ENCODE data around the gene SLC22A12. TPM values are rescaled to one million over a fixed set of nuclear protein-coding genes. Genes with fewer than 3 reads are reported as not detected.

SLC22A12 gene
- total RNA-seq, 1 donor from 2014 or later: not detected

DNA sequence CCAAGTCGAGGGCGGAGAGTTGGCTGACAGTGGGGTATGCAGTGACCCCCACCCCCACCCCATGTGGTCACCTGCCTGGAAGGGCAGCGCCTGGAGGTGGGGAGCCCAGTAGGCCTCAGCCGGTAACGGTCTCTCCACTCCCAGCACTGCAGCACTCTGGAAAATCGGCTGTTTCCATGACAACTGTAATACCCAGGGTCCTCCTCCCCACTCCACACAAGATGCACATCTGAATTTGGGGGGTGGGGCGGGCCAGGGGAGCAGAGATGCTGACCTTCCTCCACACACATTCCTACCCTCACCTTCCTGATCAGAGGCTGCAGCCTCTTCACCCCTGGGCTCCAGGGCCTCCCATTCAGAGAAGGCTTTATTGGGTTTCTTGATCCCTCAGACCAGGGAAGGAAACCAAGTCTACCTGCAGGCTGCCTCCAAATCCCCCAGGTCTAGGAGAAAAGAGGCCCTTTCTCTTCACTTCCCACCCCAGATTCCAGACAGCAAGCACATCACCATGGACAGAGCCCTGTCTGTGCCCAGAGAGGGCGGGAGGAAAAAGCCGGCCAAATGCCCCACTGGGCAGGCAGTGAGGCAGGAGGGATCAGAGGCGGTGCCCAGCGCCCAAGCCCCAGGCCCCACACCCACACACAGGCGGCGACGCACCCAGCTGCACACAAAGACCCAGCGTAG lies 46.5 kb downstream of the SLC22A12 start:
- ATAC-seq (no peak), DNase-seq (ENCODE audit: missing footprints) (no peak)
- intact Hi-C loops (cut with DNase I): no loop called here

DNA sequence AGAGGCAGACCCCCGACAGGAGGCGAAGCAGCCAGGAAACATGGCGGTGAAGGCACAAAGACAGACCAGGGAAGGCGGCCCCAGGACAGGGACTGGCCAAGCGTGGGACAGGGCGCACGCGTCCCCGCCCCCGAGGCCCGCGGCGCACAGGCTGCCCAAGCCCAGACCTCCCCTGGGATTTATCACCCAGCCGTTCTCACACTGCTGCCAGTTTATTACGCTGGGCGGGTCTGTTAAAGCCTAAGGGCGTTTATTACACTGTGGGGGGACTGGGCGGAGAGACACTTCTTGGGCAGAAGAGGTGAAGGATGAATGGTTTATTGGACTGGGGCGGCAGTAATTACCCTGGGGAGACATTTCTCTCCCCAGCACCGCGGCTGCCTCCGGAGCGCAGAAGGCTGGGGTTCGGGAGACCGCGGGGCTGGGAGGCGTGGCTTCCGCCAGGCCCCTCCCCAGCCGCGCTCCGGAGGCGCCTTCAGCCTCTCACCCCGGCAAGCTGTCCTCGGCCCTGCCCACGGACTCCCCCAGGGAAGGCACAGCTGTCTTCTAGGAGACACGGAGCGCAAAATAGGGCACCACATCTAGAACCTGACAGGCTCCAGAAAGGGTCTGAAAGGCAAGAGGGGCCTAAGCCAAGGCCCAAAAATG lies 47.1 kb downstream of the SLC22A12 start:
- ATAC-seq: no peak
- peak; percentile 58 for DNase-seq (ENCODE audit: missing footprints)
- intact Hi-C loops (cut with DNase I): no loop called here

GRCh38 chr11:64638829-64639228 lies 47.8 kb downstream of the SLC22A12 start:
- peak; percentile 41 for DNase-seq (ENCODE audit: missing footprints)
- ATAC-seq: no peak
- intact Hi-C loops (cut with DNase I): no loop called here

DNA sequence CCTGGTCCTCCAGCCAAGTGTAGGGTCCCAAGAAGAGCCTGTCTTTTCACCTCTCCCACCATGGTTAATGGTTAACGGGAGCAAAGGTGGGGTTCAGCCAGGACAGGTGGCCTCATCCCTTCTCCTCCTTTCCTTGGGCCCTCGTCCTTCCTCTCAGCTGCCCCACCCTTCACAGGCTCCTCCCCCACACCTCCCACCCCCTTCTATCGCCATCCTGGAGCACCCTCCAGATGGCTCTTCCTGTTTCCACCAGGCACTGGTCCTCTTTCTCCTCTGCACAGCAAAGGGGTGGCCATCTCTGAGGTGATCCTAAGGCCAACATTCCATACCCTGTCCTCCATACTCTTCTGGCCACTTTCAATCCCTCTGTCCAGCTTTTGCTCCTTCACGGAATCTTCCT lies 48.9 kb downstream of the SLC22A12 start:
- intact Hi-C loops (cut with DNase I): no loop called here
- DNase-seq (ENCODE audit: missing footprints): peak; percentile 26
- ATAC-seq: no peak

GRCh38 chr11:64641596-64642417 lies 50.8 kb downstream of the SLC22A12 start:
- DNase-seq (ENCODE audit: missing footprints): no peak
- intact Hi-C loops (cut with DNase I): no loop called here
- no peak for ATAC-seq

- DNase-seq (ENCODE audit: missing footprints) (peak; percentile 42), ATAC-seq (no peak)
- intact Hi-C loops (cut with DNase I): no loop called here
These were observed 51.4 kb downstream of the SLC22A12 start for GRCh38 chr11:64642418-64642735.

- ATAC-seq (no peak), DNase-seq (ENCODE audit: missing footprints) (peak; percentile 32)
- intact Hi-C loops (cut with DNase I): no loop called here
These were observed 51.8 kb downstream of the SLC22A12 start for GRCh38 chr11:64642871-64643255.

GRCh38 chr11:64643256-64643881 lies 52.3 kb downstream of the SLC22A12 start:
- DNase-seq (ENCODE audit: missing footprints) (no peak), ATAC-seq (peak; percentile 34)
- intact Hi-C loops (cut with DNase I): no loop called here

DNA sequence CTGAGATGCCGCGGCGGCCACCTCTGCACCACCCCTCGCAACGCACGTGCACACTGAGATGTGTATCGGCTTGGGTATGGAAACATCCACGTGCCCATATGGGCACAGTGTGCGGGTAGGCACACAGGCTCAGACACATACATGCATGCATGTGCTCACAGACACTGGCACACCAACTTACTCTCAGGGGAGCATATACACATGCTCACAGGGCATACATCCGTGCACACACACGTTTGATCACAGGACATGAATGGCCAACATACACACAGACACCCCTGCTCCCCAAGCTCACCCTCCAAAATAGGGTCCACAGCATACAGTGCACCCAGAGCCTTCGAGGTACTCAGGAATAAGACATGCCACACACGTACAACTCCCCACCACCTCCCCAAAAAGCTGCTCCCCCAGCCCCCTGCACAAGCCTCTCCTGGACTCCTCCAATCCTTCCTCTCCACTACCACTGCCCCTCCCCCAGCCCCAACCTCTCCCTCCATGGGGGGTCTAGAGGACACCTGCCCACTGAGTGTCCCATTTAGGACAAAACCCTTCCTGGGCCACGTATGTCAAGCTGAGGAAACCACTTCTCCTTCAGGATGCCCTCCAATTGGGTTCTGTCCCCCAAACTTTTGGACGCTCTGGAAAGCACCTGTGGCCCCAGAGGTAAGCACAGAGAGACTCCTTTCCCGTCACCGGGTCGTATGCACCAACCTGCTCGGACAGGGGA lies 53.1 kb downstream of the SLC22A12 start:
- no peak for ATAC-seq

DNA sequence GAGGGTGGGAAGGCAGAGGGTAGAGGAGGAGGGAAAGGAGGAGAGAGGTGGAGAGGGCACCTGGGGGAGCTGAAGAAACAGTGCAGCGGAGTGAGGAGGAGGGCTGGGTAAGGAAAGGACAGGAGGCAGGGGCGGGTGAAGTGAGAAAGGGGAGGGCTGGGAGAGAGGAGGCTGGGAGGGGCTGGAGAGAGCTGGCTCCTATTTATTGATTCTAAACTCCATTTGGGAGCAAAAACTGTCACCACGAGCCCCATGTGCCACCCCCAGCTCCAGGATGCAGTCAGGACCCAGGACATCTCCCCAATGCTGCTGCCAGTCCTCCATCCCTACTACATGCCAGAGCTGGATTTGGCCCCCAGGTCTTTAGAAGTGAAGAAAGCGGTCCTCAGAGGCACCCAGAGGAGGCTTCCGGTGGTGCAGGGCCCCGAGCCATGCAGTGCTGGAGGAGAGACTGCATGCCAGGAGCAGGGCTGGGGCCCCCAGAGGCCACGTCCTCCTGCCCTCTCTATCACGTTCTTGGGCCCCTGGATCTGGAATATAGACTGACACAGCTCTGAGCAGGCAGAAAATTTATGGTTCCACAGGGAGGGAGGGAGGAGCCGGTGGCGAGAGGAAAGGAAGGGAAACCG lies 53.7 kb downstream of the SLC22A12 start:
- ATAC-seq (no peak), DNase-seq (ENCODE audit: missing footprints) (peak; percentile 9)
- intact Hi-C loops (cut with DNase I): no loop called here

More for the DNA sequence above, 53.1 kb downstream of the SLC22A12 start:
- intact Hi-C loops (cut with DNase I): no loop called here
- DNase-seq (ENCODE audit: missing footprints): peak; percentile 15

GRCh38 chr11:64647019-64647779 lies 56.2 kb downstream of the SLC22A12 start:
- intact Hi-C loops (cut with DNase I): no loop called here
- no peak for DNase-seq (ENCODE audit: missing footprints)
- ATAC-seq: no peak

GRCh38 chr11:64648551-64648950 lies 57.5 kb downstream of the SLC22A12 start:
- no peak for DNase-seq (ENCODE audit: missing footprints)
- ATAC-seq: no peak
- intact Hi-C loops (cut with DNase I): no loop called here

DNA sequence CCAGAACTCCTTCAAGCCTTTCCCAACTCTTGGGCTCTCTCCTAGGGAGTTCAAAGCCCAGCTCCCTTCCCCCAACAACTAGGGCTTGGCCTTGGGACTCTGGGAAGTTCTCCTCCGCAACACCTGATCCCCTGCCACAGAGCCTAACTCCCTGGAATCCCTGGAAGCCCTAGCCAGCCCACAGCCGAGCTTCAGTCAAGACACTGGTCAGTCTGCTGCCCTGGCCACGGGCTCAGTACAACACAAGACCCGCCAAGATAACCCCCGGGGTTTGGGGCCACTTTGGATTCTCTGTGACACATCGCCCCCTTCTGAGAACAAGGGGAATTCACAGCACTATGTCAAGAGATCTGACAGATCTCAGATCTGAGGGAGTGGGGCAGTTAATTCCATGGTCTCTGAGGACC lies 58.3 kb downstream of the SLC22A12 start:
- DNase-seq (ENCODE audit: missing footprints): no peak
- intact Hi-C loops (cut with DNase I): loop anchor here (1.0 kb wide), 1 partner anchor 200 kb away; no protein-coding TSS in a partner anchor
- no peak for ATAC-seq

GRCh38 chr11:64650923-64651523 lies 60.0 kb downstream of the SLC22A12 start:
- ATAC-seq (no peak), DNase-seq (ENCODE audit: missing footprints) (no peak)
- intact Hi-C loops (cut with DNase I): no loop called here

Measured in Right ventricle myocardium inferior (tissue), 1 donor.